Ovary (tissue), 3 donors: ENCODE measurements around the gene MAPT.

ENCODE experiments used
- CTCF ChIP-seq, 3 donors: fragments of 450-650 bp in 2 of 3; fragments of 200-600 bp in 1 of 3; IDR thresholded peaks; one replicate each; pipeline versions ENCODE4 v1.5.1 to v1.8.0; 2016 to 2022; ENCODE audit warnings: antibody characterized with exemption in 3 of 3, mild to moderate bottlenecking in 1 of 3
- EP300 ChIP-seq: sonication (generic); formaldehyde crosslinking; IDR thresholded peaks from one replicate; pipeline ENCODE4 v1.6.1; 2017; ENCODE audit warnings: antibody characterized with exemption
- POLR2A ChIP-seq: fragments of 450-650 bp; IDR thresholded peaks from one replicate; pipeline ENCODE4 v1.6.1; 2017; ENCODE audit warnings: antibody characterized with exemption, mild to moderate bottlenecking, moderate library complexity
- donor health status: DM: no; HTN: no; CAD: no.

GRCh38 chr17:46010597-46011186 lies 116.3 kb downstream of the MAPT start:
- TF ChIP-seq POLR2A (no peak), CTCF (IDR thresholded peaks at IDR 0.05) (no peak), EP300 (no peak)
